ENCODE measurements around the gene RPRML. TPM values are rescaled to one million over a fixed set of nuclear protein-coding genes. Genes with fewer than 3 reads are reported as not detected.
"Not testable (repeated sequence)": the region's sequence is repeated elsewhere in the genome, so short reads cannot be mapped to it uniquely, and the experiment has no call there.

RPRML gene
- total RNA-seq, 1 donor from 2014 or later = 0.32 TPM

- intact Hi-C loops (cut with micrococcal nuclease) = no loop called here
- no peak for DNase-seq
- no peak for ATAC-seq
Measured at GRCh38 chr17:46977750-46978488, 1.1 kb downstream of the RPRML start.

GRCh38 chr17:46977348-46977747, 1.7 kb downstream of the RPRML start:
- ATAC-seq (no peak), DNase-seq (no peak)
- intact Hi-C loops (cut with micrococcal nuclease) = no loop called here

- intact Hi-C loops (cut with micrococcal nuclease) = no loop called here
- DNase-seq (no peak), ATAC-seq (no peak)
Measured at GRCh38 chr17:46976626-46977270, 2.3 kb downstream of the RPRML start.

GRCh38 chr17:46975287-46975686, 3.8 kb downstream of the RPRML start:
- ATAC-seq (no peak), DNase-seq (no peak)
- intact Hi-C loops (cut with micrococcal nuclease) = no loop called here

GRCh38 chr17:46974086-46974485, 5.0 kb downstream of the RPRML start:
- intact Hi-C loops (cut with micrococcal nuclease) = no loop called here
- ATAC-seq = no peak
- DNase-seq = no peak

- intact Hi-C loops (cut with micrococcal nuclease) = no loop called here
- peak; percentile 75 for DNase-seq
- peak; percentile 90 for ATAC-seq
Measured at GRCh38 chr17:46972346-46972745, 6.7 kb downstream of the RPRML start.

- intact Hi-C loops (cut with micrococcal nuclease) = no loop called here
Measured at GRCh38 chr17:46971647-46972300, 7.3 kb downstream of the RPRML start.

GRCh38 chr17:46968896-46969295, 10.2 kb downstream of the RPRML start:
- DNase-seq (no peak), ATAC-seq (no peak)
- intact Hi-C loops (cut with micrococcal nuclease) = no loop called here

More at GRCh38 chr17:46971647-46972300, 7.3 kb downstream of the RPRML start:
- DNase-seq = no peak
- no peak for ATAC-seq

- intact Hi-C loops (cut with micrococcal nuclease) = no loop called here
- ATAC-seq = no peak
- no peak for DNase-seq
Measured at GRCh38 chr17:46968224-46968834, 10.7 kb downstream of the RPRML start.

- ATAC-seq = no peak
- no peak for DNase-seq
- intact Hi-C loops (cut with micrococcal nuclease) = no loop called here
Measured at GRCh38 chr17:46964315-46965265, 14.5 kb downstream of the RPRML start.

GRCh38 chr17:46963571-46963970, 15.5 kb downstream of the RPRML start:
- intact Hi-C loops (cut with micrococcal nuclease) = no loop called here
- no peak for ATAC-seq
- no peak for DNase-seq

GRCh38 chr17:46962374-46962790, 16.7 kb downstream of the RPRML start:
- ATAC-seq = no peak
- intact Hi-C loops (cut with micrococcal nuclease) = no loop called here
- DNase-seq = no peak

- DNase-seq = no peak
- intact Hi-C loops (cut with micrococcal nuclease) = no loop called here
- no peak for ATAC-seq
Measured at GRCh38 chr17:46960152-46960551, 18.9 kb downstream of the RPRML start.

GRCh38 chr17:46958041-46958591, 20.9 kb downstream of the RPRML start:
- intact Hi-C loops (cut with micrococcal nuclease) = no loop called here
- DNase-seq (no peak), ATAC-seq (no peak)

- intact Hi-C loops (cut with micrococcal nuclease); DNase-seq; ATAC-seq: not testable (repeated sequence)
Measured at GRCh38 chr17:46953191-46953590, 25.9 kb downstream of the RPRML start.

GRCh38 chr17:46952115-46952514, 26.9 kb downstream of the RPRML start:
- no peak for ATAC-seq
- intact Hi-C loops (cut with micrococcal nuclease) = no loop called here
- DNase-seq = no peak

GRCh38 chr17:46951706-46952105, 27.3 kb downstream of the RPRML start:
- no peak for DNase-seq
- intact Hi-C loops (cut with micrococcal nuclease) = no loop called here
- ATAC-seq = no peak

- peak; percentile 79 for ATAC-seq
- DNase-seq = peak; percentile 58
- intact Hi-C loops (cut with micrococcal nuclease) = no loop called here
Measured at GRCh38 chr17:46950997-46951621, 27.9 kb downstream of the RPRML start.
